ENCODE results near the gene GSTCD. TPM values are rescaled to one million over a fixed set of nuclear protein-coding genes. Genes with fewer than 3 reads are reported as not detected.
"Not testable (repeated sequence)": the region's sequence is repeated elsewhere in the genome, so short reads cannot be mapped to it uniquely, and the experiment has no call there.

GSTCD gene
- total and polyA plus RNA-seq, 5 donors, result 2.1 to 6.3 (median 6.2) TPM

DNA sequence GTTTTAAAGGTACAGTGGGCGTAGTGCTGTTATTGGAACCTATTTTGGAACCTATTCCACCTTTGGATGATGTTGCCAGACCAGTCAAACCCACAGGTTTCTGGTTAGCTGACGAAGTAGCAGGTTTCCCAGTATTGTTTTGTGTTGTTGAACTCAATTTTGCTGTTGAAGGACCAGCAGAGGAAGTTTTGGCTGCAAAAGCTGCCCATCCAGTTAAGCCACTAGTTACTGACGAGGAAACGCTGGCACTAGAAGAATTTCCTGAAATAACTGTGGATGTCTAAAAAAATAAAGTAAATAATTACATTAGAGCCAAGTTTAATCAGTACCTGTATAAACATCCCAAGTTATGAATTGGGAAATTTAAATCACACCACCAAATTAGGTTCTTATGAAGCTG, 25.5 kb upstream of the GSTCD start:
- intact Hi-C loops (cut with DNase I), result no loop called here
- 85% methylated on average over 4 of the region's 4 CpGs for WGBS
- Histone ChIP-seq H3K4me1 (ENCODE audit: control insufficient read depth, insufficient read depth, low read length) (no peaks in the 10 kb centered on the region), H3K9me3 (ENCODE audit: control insufficient read depth, low read length) (no peaks in the 10 kb centered on the region), H3K27ac (ENCODE audit: low read length) (no peak overlapping the region), H3K4me3 (ENCODE audit: low read length) (no peak overlapping the region), H3K27me3 (ENCODE audit: control insufficient read depth, insufficient read depth) (no peaks in the 10 kb centered on the region)
- no peak for DNase-seq
- ATAC-seq, result no peak

DNA sequence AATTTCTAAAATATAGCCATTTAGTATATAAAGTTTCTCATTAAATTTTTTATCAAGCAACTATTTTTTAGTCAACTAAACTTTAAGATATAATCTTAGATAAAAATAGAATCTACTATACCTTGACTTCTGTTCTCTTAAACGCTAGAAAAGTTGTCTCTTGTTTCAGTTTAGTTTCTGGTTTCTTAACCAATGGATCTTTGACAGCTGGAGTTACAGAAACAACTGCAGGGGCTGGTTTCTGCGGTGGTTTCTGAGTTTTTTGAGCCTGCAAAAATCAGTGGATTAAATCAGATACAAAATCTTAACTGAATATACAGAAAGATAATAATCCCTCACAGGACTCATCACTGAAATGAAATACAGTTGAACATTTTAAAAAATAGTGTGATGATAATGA, 22.0 kb upstream of the GSTCD start:
- DNase-seq (no peak), ATAC-seq (no peak)
- Histone ChIP-seq H3K4me3 (ENCODE audit: low read length) (no peak overlapping the region), H3K27me3 (ENCODE audit: control insufficient read depth, insufficient read depth) (no peaks in the 10 kb centered on the region), H3K4me1 (ENCODE audit: control insufficient read depth, insufficient read depth, low read length) (no peaks in the 10 kb centered on the region), H3K27ac (ENCODE audit: low read length) (no peak overlapping the region), H3K9me3 (ENCODE audit: control insufficient read depth, low read length) (no peaks in the 10 kb centered on the region)
- intact Hi-C loops (cut with DNase I), result no loop called here
- 98% methylated on average over 2 of the region's 2 CpGs for WGBS

DNA sequence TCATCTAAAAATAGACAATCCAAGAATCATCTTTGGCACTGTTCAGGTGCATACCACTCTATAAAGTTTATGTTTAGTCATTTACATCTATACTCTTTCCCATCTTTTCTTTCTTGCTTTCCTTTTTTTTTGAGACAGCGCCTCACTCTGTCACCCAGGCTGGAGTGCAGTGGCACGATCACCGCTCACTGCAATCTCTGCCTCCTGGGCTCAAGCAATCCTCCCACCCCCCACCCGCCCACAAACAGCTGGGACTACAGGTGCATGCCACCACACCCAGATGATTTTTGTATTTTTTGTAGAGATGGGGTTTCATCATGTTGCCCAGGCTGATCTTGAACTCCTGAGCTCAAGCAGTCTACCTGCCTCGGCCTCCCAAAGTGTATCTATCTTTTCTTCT, 13.8 kb upstream of the GSTCD start:
- H3K27ac ChIP-seq (ENCODE audit: low read length); DNase-seq; H3K4me1 ChIP-seq (ENCODE audit: control insufficient read depth, insufficient read depth, low read length); H3K9me3 ChIP-seq (ENCODE audit: control insufficient read depth, low read length); H3K27me3 ChIP-seq (ENCODE audit: control insufficient read depth, insufficient read depth); ATAC-seq; intact Hi-C loops (cut with DNase I); H3K4me3 ChIP-seq (ENCODE audit: low read length): not testable (repeated sequence)
- 95% methylated on average over 5 of the region's 5 CpGs for WGBS

GRCh38 chr4:105695832-105696231, 12.8 kb upstream of the GSTCD start:
- DNase-seq; ATAC-seq; H3K9me3 ChIP-seq (ENCODE audit: control insufficient read depth, low read length); H3K27ac ChIP-seq (ENCODE audit: low read length); H3K27me3 ChIP-seq (ENCODE audit: control insufficient read depth, insufficient read depth); H3K4me1 ChIP-seq (ENCODE audit: control insufficient read depth, insufficient read depth, low read length); intact Hi-C loops (cut with DNase I); H3K4me3 ChIP-seq (ENCODE audit: low read length): not testable (repeated sequence)
- WGBS, result 89% methylated on average over 8 of the region's 8 CpGs

DNA sequence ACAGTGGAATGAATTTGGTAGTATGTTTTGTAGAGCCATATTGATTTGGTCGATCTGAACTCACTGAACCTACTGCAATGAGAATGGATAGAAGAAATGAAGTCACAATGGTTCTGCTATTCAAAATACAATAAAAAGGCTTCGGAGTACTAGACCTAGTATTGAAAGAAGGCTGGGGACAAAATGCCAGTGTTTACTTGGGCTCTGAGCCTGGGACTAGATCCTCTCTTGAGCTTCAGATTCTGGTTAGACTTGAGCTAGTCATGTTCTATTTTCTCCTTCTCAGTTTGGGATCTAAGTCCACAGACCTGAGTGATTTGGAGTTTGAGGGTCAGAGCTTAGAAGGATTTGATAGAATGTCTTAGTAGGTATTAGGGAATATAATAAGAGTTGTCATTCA, 10.0 kb upstream of the GSTCD start:
- H3K4me1 ChIP-seq (ENCODE audit: control insufficient read depth, insufficient read depth, low read length), result no peaks in the 10 kb centered on the region
- H3K27me3 ChIP-seq (ENCODE audit: control insufficient read depth, insufficient read depth), result no peaks in the 10 kb centered on the region
- no peaks in the 10 kb centered on the region for H3K9me3 ChIP-seq (ENCODE audit: control insufficient read depth, low read length)
- H3K27ac ChIP-seq (ENCODE audit: low read length), result no peak overlapping the region
- intact Hi-C loops (cut with DNase I), result no loop called here
- no peak overlapping the region for H3K4me3 ChIP-seq (ENCODE audit: low read length)
- ATAC-seq, result no peak
- WGBS, result 88% methylated on average over 2 of the region's 2 CpGs
- DNase-seq, result no peak

DNA sequence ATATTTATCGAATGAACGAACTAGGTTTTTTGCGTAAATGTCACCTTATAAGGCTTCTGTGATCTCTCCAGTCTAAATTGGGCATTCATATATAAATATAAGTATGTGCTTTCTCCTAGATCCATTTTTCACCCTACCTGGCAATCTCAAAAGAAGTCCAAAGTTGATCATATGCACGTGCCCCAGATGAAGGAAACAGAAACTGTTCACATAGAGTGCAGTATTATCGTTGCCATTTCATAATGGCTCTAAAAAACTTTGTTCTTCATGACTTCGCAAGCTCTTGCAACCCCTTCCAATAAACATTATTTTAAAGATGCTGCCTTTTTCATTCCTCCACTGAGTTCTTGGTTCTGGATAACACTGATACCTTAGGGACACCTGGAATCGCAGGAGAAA, 803 bp upstream of the GSTCD start:
- Histone ChIP-seq H3K4me1 (ENCODE audit: control insufficient read depth, insufficient read depth, low read length) (no peaks in the 10 kb centered on the region), H3K9me3 (ENCODE audit: control insufficient read depth, low read length) (no peaks in the 10 kb centered on the region), H3K4me3 (ENCODE audit: low read length) (peak overlapping the region; percentile 85), H3K27me3 (ENCODE audit: control insufficient read depth, insufficient read depth) (no peaks in the 10 kb centered on the region), H3K27ac (ENCODE audit: low read length) (no peak overlapping the region)
- WGBS, result 28% methylated on average over 7 of the region's 7 CpGs
- ATAC-seq (no peak), DNase-seq (no peak)
- intact Hi-C loops (cut with DNase I), result no loop called here

GRCh38 chr4:105709081-105709450, 482 bp downstream of the GSTCD start:
- peak overlapping the region; percentile 55 for H3K27ac ChIP-seq (ENCODE audit: low read length)
- H3K9me3 ChIP-seq (ENCODE audit: control insufficient read depth, low read length), result no peaks in the 10 kb centered on the region
- no peaks in the 10 kb centered on the region for H3K27me3 ChIP-seq (ENCODE audit: control insufficient read depth, insufficient read depth)
- no peaks in the 10 kb centered on the region for H3K4me1 ChIP-seq (ENCODE audit: control insufficient read depth, insufficient read depth, low read length)
- ATAC-seq (peak in 1 of 2 donors; percentile 53), DNase-seq (peak in 1 of 3 donors; percentile 11)
- peak overlapping the region; percentile 85 for H3K4me3 ChIP-seq (ENCODE audit: low read length)
- under 1% methylated on average over 11 of the region's 11 CpGs for WGBS
- intact Hi-C loops (cut with DNase I), result no loop called here

DNA sequence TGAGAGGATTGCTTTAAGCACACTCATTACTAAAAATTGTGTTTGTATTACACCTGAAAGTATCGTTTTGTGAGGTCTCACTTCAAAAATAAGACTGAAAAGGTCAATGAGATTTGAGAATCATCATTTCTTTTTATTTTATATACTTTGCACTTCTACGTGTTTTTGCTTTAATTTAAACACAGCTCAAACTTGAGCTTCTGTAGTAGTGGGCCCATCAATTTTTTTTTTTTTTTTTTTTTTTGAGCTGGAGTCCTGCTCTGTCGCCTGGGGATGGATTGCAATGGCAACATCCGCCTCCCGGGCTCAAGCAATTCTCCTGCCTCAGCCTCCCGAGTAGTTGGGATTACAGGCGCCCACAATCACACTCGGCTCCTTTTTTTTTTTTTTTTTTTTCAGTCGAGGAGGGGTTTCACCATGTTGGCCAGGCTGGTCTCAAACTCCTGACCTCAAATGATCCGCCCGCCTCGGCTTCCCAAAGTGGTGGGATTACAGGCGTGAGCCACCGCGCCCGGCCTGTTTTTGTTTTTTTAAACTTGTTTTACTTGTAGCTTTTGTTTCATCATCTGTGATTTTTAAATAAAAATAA, 1.5 kb downstream of the GSTCD start:
- Histone ChIP-seq H3K9me3 (ENCODE audit: control insufficient read depth, low read length) (no peaks in the 10 kb centered on the region), H3K4me1 (ENCODE audit: control insufficient read depth, insufficient read depth, low read length) (no peaks in the 10 kb centered on the region), H3K27ac (ENCODE audit: low read length) (no peak overlapping the region), H3K27me3 (ENCODE audit: control insufficient read depth, insufficient read depth) (no peaks in the 10 kb centered on the region), H3K4me3 (ENCODE audit: low read length) (no peak overlapping the region)
- 68% methylated on average over 16 of the region's 16 CpGs for WGBS
- intact Hi-C loops (cut with DNase I), result loop anchor here in 1 of 4 donors (10.0 kb wide), 1 partner anchor 565 kb away; the partner anchor contains the start of gene TET2
- ATAC-seq (no peak), DNase-seq (no peak)

DNA sequence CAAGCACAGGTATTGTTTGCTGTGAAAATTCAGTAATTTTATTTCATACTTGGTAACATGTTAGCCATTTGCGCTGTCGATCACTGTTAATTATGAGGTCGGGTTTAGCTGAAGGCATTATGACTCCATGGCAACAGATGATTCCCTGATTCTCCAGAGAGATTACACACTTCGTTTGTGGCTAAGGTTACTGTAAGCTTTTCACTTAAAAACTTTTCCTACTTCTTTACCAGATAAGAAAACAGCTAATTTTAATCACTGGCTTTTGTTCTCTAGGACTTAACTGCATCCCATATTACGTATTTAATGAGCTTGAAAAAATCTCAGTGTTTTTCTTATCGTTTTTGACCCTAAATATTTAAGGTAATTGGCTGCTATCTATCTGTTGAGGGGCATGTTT, 2.1 kb downstream of the GSTCD start:
- ATAC-seq, result no peak
- no peak overlapping the region for H3K27ac ChIP-seq (ENCODE audit: low read length)
- H3K9me3 ChIP-seq (ENCODE audit: control insufficient read depth, low read length), result no peaks in the 10 kb centered on the region
- 74% methylated on average over 6 of the region's 6 CpGs for WGBS
- no peak overlapping the region for H3K4me3 ChIP-seq (ENCODE audit: low read length)
- intact Hi-C loops (cut with DNase I), result loop anchor here in 1 of 4 donors (10.0 kb wide), 1 partner anchor 566 kb away; the partner anchor contains the start of gene TET2
- no peaks in the 10 kb centered on the region for H3K4me1 ChIP-seq (ENCODE audit: control insufficient read depth, insufficient read depth, low read length)
- H3K27me3 ChIP-seq (ENCODE audit: control insufficient read depth, insufficient read depth), result no peaks in the 10 kb centered on the region
- DNase-seq, result no peak

GRCh38 chr4:105712766-105713165, 4.2 kb downstream of the GSTCD start:
- WGBS, result 85% methylated on average over 2 of the region's 2 CpGs
- no peaks in the 10 kb centered on the region for H3K4me1 ChIP-seq (ENCODE audit: control insufficient read depth, insufficient read depth, low read length)
- DNase-seq (no peak), ATAC-seq (no peak)
- H3K27me3 ChIP-seq (ENCODE audit: control insufficient read depth, insufficient read depth), result no peaks in the 10 kb centered on the region
- H3K9me3 ChIP-seq (ENCODE audit: control insufficient read depth, low read length), result no peaks in the 10 kb centered on the region
- intact Hi-C loops (cut with DNase I), result loop anchor here in 1 of 4 donors (10.0 kb wide), 1 partner anchor 568 kb away; the partner anchor contains the start of gene TET2
- no peak overlapping the region for H3K27ac ChIP-seq (ENCODE audit: low read length)
- H3K4me3 ChIP-seq (ENCODE audit: low read length), result no peak overlapping the region

- intact Hi-C loops (cut with DNase I), result loop anchor here in 1 of 4 donors (10.0 kb wide), 1 partner anchor 569 kb away; the partner anchor contains the start of gene TET2
- no peak overlapping the region for H3K4me3 ChIP-seq (ENCODE audit: low read length)
- no peaks in the 10 kb centered on the region for H3K27me3 ChIP-seq (ENCODE audit: control insufficient read depth, insufficient read depth)
- DNase-seq, result no peak
- H3K27ac ChIP-seq (ENCODE audit: low read length), result no peak overlapping the region
- no peak for ATAC-seq
- 76% methylated on average over 5 of the region's 5 CpGs for WGBS
- H3K9me3 ChIP-seq (ENCODE audit: control insufficient read depth, low read length), result no peaks in the 10 kb centered on the region
- no peaks in the 10 kb centered on the region for H3K4me1 ChIP-seq (ENCODE audit: control insufficient read depth, insufficient read depth, low read length)
These were observed 5.5 kb downstream of the GSTCD start for GRCh38 chr4:105714071-105714521.

Data from right cardiac atrium (tissue), 5 donors.